Esophagus squamous epithelium (tissue), 4 donors: ENCODE results near the gene CCDC8.

Source experiments
- POLR2A ChIP-seq, 4 donors: fragments of 450-650 bp; IDR thresholded peaks; one replicate each; pipeline ENCODE4 v1.6.1; 2017; ENCODE audit warnings: antibody characterized with exemption in 4 of 4, mild to moderate bottlenecking in 4 of 4, moderate library complexity in 3 of 4
- TF ChIP-seq, protein P1 (sequence below), 6 experiments: fragments of 450-650 bp in 4 of 6; fragments of 200-600 bp in 2 of 6; sonication (generic) in 2 of 6; IDR thresholded peaks; one replicate each; pipeline ENCODE4 v1.5.1; 2016 to 2019; ENCODE audit warnings: antibody characterized with exemption in 6 of 6, mild to moderate bottlenecking in 4 of 6, moderate library complexity in 4 of 6

DNA sequence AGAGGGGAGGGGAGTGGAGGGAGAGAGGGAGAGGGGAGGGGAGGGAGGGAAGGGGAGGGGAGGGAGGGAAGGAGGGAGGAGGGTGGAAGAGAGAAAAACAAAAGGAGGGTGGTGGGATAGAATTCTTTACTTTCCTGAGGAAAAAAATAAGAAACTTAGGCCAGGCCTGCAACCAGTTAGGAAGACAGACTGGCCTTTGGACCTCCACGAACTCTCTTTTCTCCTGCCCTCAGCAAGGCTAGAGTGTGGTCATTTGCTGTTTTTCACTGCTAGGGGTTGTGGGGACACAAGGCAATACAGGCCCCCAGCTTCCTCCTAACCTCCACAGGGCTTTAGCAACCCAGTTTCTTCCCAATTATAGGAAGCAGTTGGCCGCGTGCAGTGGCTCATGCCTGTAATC lies 4.2 kb downstream of the CCDC8 start:
- TF ChIP-seq, protein P1, sequence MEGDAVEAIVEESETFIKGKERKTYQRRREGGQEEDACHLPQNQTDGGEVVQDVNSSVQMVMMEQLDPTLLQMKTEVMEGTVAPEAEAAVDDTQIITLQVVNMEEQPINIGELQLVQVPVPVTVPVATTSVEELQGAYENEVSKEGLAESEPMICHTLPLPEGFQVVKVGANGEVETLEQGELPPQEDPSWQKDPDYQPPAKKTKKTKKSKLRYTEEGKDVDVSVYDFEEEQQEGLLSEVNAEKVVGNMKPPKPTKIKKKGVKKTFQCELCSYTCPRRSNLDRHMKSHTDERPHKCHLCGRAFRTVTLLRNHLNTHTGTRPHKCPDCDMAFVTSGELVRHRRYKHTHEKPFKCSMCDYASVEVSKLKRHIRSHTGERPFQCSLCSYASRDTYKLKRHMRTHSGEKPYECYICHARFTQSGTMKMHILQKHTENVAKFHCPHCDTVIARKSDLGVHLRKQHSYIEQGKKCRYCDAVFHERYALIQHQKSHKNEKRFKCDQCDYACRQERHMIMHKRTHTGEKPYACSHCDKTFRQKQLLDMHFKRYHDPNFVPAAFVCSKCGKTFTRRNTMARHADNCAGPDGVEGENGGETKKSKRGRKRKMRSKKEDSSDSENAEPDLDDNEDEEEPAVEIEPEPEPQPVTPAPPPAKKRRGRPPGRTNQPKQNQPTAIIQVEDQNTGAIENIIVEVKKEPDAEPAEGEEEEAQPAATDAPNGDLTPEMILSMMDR (IDR thresholded peaks at IDR 0.05): no peak
- TF ChIP-seq POLR2A (IDR thresholded peaks at IDR 0.05): no peak
